Activated CD4-positive, alpha-beta memory T cell treated with anti-CD3 and anti-CD28 coated beads, Interleukin-2, amount 10 ng/mL, durations not matched to agents 7 days and 5 days (primary cell): ENCODE results near the gene WDSUB1. TPM values are rescaled to one million over a fixed set of nuclear protein-coding genes. Genes with fewer than 3 reads are reported as not detected.
A peak's percentile ranks its signal among the peaks of the same experiment; 100 is the strongest.

ENCODE experiments used
- CTCF ChIA-PET: fragments of 350-600 bp; sonication (Branson Sonifier 250); formaldehyde crosslinking; loops from one replicate; lab custom pipeline; 2021; ENCODE audit warnings: antibody characterized with exemption, inconsistent platforms; lab: Charles Lee
- POLR2A ChIA-PET: fragments of 350-600 bp; sonication (Branson Sonifier 250); formaldehyde crosslinking; loops from one replicate; lab custom pipeline; 2021; ENCODE audit warnings: antibody characterized with exemption; lab: Charles Lee
- DNase-seq: peaks from one replicate; pipeline ENCODE4 v3.0.0-alpha.2; 2020
- H3K27ac Mint-ChIP-seq: one replicate; pipeline ENCODE4 v1.8.0; 2021; ENCODE audit warnings: mild to moderate bottlenecking, mixed read lengths
- H3K27me3 Mint-ChIP-seq: one replicate; pipeline ENCODE4 v1.8.0; 2021; ENCODE audit warnings: mixed read lengths
- H3K36me3 Mint-ChIP-seq: one replicate; pipeline ENCODE4 v1.8.0; 2021; ENCODE audit warnings: low read depth, mixed read lengths
- H3K4me1 Mint-ChIP-seq: one replicate; pipeline ENCODE4 v1.8.0; 2021; ENCODE audit warnings: mixed read lengths
- H3K4me3 Mint-ChIP-seq: one replicate; pipeline ENCODE4 v1.8.0; 2021; ENCODE audit warnings: mild to moderate bottlenecking, mixed read lengths
- H3K9me3 Mint-ChIP-seq: one replicate; pipeline ENCODE4 v1.8.0; 2021; ENCODE audit warnings: mixed read lengths
- total RNA-seq, 2 experiments: library from RNA; stranded (reverse); gene quantifications; one replicate each; pipeline ENCODE4 v1.2.3, GENCODE V29; 2021

Gene WDSUB1
- total RNA-seq, 2 experiments from 2014 or later: 5.6 to 6.0 TPM

- DNase-seq: peak; percentile 97
- Mint-ChIP-seq H3K4me1 (peaks cover 23% of the 10 kb centered on the region), H3K27me3 (no peaks in the 10 kb centered on the region), H3K27ac (peak overlapping the region; percentile 52), H3K36me3 (peaks cover 3% of the 10 kb centered on the region), H3K4me3 (peak overlapping the region; percentile 78), H3K9me3 (no peaks in the 10 kb centered on the region)
- ChIA-PET POLR2A (interaction anchor here (0.8 to 4.1 kb wide), 5 partner anchors 10 to 426 kb away, joined by 3 to 24 read pairs (median 5); partner anchors contain the start of gene MARCHF7), CTCF (no interaction called here)
These were observed 372 bp upstream of the WDSUB1 start for GRCh38 chr2:159286709-159287441.

GRCh38 chr2:159285433-159285832, 1.1 kb downstream of the WDSUB1 start:
- Mint-ChIP-seq H3K27ac (no peak overlapping the region), H3K4me3 (peak overlapping the region; percentile 72), H3K36me3 (peaks cover 7% of the 10 kb centered on the region), H3K9me3 (no peaks in the 10 kb centered on the region), H3K27me3 (no peaks in the 10 kb centered on the region), H3K4me1 (peaks cover 18% of the 10 kb centered on the region)
- ChIA-PET POLR2A (interaction anchor here (0.6 to 4.1 kb wide), 3 partner anchors 9 to 427 kb away, joined by 3 to 24 read pairs (median 3); partner anchors contain the start of gene MARCHF7), CTCF (interaction anchor here (0.5 kb wide), 1 partner anchor 449 kb away, joined by 4 read pairs; no protein-coding TSS in a partner anchor)
- DNase-seq: no peak

GRCh38 chr2:159283529-159283928, 3.0 kb downstream of the WDSUB1 start:
- POLR2A ChIA-PET: interaction anchor here (1.4 kb wide), 1 partner anchor 429 kb away, joined by 6 read pairs; the partner anchor contains the start of gene MARCHF7
- no peaks in the 10 kb centered on the region for H3K9me3 Mint-ChIP-seq
- CTCF ChIA-PET: no interaction called here
- H3K27me3 Mint-ChIP-seq: no peaks in the 10 kb centered on the region
- peaks cover 13% of the 10 kb centered on the region for H3K4me1 Mint-ChIP-seq
- no peak for DNase-seq
- H3K36me3 Mint-ChIP-seq: peaks cover 12% of the 10 kb centered on the region
- H3K27ac Mint-ChIP-seq: no peak overlapping the region
- no peak overlapping the region for H3K4me3 Mint-ChIP-seq

- Mint-ChIP-seq H3K27me3 (no peaks in the 10 kb centered on the region), H3K4me1 (peaks cover 8% of the 10 kb centered on the region), H3K4me3 (no peak overlapping the region), H3K27ac (no peak overlapping the region), H3K9me3 (no peaks in the 10 kb centered on the region), H3K36me3 (peaks cover 14% of the 10 kb centered on the region)
- ChIA-PET POLR2A (no interaction called here), CTCF (interaction anchor here (0.7 kb wide), 2 partner anchors 25 to 162 kb away, joined by 3 read pairs; no protein-coding TSS in a partner anchor)
- no peak for DNase-seq
These were observed 5.5 kb downstream of the WDSUB1 start for GRCh38 chr2:159281002-159281401.

GRCh38 chr2:159279700-159280099, 6.8 kb downstream of the WDSUB1 start:
- no peaks in the 10 kb centered on the region for H3K27me3 Mint-ChIP-seq

GRCh38 chr2:159275111-159275510, 11.4 kb downstream of the WDSUB1 start:
- H3K36me3 Mint-ChIP-seq: peaks cover 20% of the 10 kb centered on the region
- no peak for DNase-seq
- H3K4me1 Mint-ChIP-seq: peaks cover 3% of the 10 kb centered on the region
- no peaks in the 10 kb centered on the region for H3K9me3 Mint-ChIP-seq
- no peak overlapping the region for H3K4me3 Mint-ChIP-seq
- H3K27ac Mint-ChIP-seq: no peak overlapping the region
- CTCF ChIA-PET: no interaction called here
- POLR2A ChIA-PET: no interaction called here
- H3K27me3 Mint-ChIP-seq: no peaks in the 10 kb centered on the region

More at GRCh38 chr2:159279700-159280099, 6.8 kb downstream of the WDSUB1 start:
- H3K27ac Mint-ChIP-seq: no peak overlapping the region
- CTCF ChIA-PET: no interaction called here
- H3K9me3 Mint-ChIP-seq: no peaks in the 10 kb centered on the region
- POLR2A ChIA-PET: no interaction called here
- no peak for DNase-seq
- peaks cover 3% of the 10 kb centered on the region for H3K4me1 Mint-ChIP-seq
- H3K4me3 Mint-ChIP-seq: no peak overlapping the region
- peaks cover 14% of the 10 kb centered on the region for H3K36me3 Mint-ChIP-seq

- H3K36me3 Mint-ChIP-seq: peaks cover 20% of the 10 kb centered on the region
These were observed 14.3 kb downstream of the WDSUB1 start for GRCh38 chr2:159272156-159272555.

GRCh38 chr2:159270744-159271379, 15.6 kb downstream of the WDSUB1 start:
- Mint-ChIP-seq H3K27me3 (no peaks in the 10 kb centered on the region), H3K36me3 (peaks cover 20% of the 10 kb centered on the region), H3K4me1 (peaks cover 3% of the 10 kb centered on the region), H3K4me3 (no peak overlapping the region), H3K27ac (no peak overlapping the region), H3K9me3 (no peaks in the 10 kb centered on the region)
- DNase-seq: no peak
- CTCF ChIA-PET: no interaction called here
- POLR2A ChIA-PET: interaction anchor here (1.5 kb wide), 1 partner anchor 15 kb away, joined by 3 read pairs; no protein-coding TSS in a partner anchor

More at GRCh38 chr2:159272156-159272555, 14.3 kb downstream of the WDSUB1 start:
- Mint-ChIP-seq H3K27me3 (no peaks in the 10 kb centered on the region), H3K4me1 (peaks cover 3% of the 10 kb centered on the region), H3K9me3 (no peaks in the 10 kb centered on the region), H3K27ac (no peak overlapping the region), H3K4me3 (no peak overlapping the region)
- CTCF ChIA-PET: no interaction called here
- no peak for DNase-seq
- POLR2A ChIA-PET: interaction anchor here (1.5 kb wide), 1 partner anchor 14 kb away, joined by 3 read pairs; no protein-coding TSS in a partner anchor

GRCh38 chr2:159267921-159268320, 18.6 kb downstream of the WDSUB1 start:
- Mint-ChIP-seq H3K27ac (no peak overlapping the region), H3K36me3 (peaks cover 20% of the 10 kb centered on the region), H3K4me3 (no peak overlapping the region), H3K9me3 (no peaks in the 10 kb centered on the region), H3K27me3 (no peaks in the 10 kb centered on the region), H3K4me1 (no peaks in the 10 kb centered on the region)
- ChIA-PET CTCF (no interaction called here), POLR2A (no interaction called here)
- no peak for DNase-seq

- no peak for DNase-seq
- no peaks in the 10 kb centered on the region for H3K27me3 Mint-ChIP-seq
- POLR2A ChIA-PET: no interaction called here
- no peak overlapping the region for H3K27ac Mint-ChIP-seq
- peaks cover 20% of the 10 kb centered on the region for H3K36me3 Mint-ChIP-seq
- no peak overlapping the region for H3K4me3 Mint-ChIP-seq
- CTCF ChIA-PET: no interaction called here
- H3K4me1 Mint-ChIP-seq: no peaks in the 10 kb centered on the region
- H3K9me3 Mint-ChIP-seq: no peaks in the 10 kb centered on the region
These were observed 19.9 kb downstream of the WDSUB1 start for GRCh38 chr2:159266554-159266953.

GRCh38 chr2:159265171-159265576, 21.3 kb downstream of the WDSUB1 start:
- Mint-ChIP-seq H3K27ac (no peak overlapping the region), H3K9me3 (no peaks in the 10 kb centered on the region), H3K36me3 (peaks cover 9% of the 10 kb centered on the region), H3K4me3 (no peak overlapping the region), H3K4me1 (no peaks in the 10 kb centered on the region), H3K27me3 (no peaks in the 10 kb centered on the region)
- no peak for DNase-seq
- ChIA-PET POLR2A (no interaction called here), CTCF (interaction anchor here (0.7 kb wide), 1 partner anchor 20 kb away, joined by 3 read pairs; no protein-coding TSS in a partner anchor)

- no peak overlapping the region for H3K27ac Mint-ChIP-seq
- DNase-seq: no peak
- no peaks in the 10 kb centered on the region for H3K27me3 Mint-ChIP-seq
- POLR2A ChIA-PET: no interaction called here
- H3K4me1 Mint-ChIP-seq: no peaks in the 10 kb centered on the region
- peaks cover 2% of the 10 kb centered on the region for H3K36me3 Mint-ChIP-seq
- H3K4me3 Mint-ChIP-seq: no peak overlapping the region
- H3K9me3 Mint-ChIP-seq: no peaks in the 10 kb centered on the region
- CTCF ChIA-PET: no interaction called here
These were observed 23.6 kb downstream of the WDSUB1 start for GRCh38 chr2:159262904-159263303.

- H3K36me3 Mint-ChIP-seq: peaks cover 2% of the 10 kb centered on the region
These were observed 24.3 kb downstream of the WDSUB1 start for GRCh38 chr2:159262226-159262625.

More at GRCh38 chr2:159262226-159262625, 24.3 kb downstream of the WDSUB1 start:
- H3K27me3 Mint-ChIP-seq: no peaks in the 10 kb centered on the region
- H3K4me1 Mint-ChIP-seq: no peaks in the 10 kb centered on the region
- no peaks in the 10 kb centered on the region for H3K9me3 Mint-ChIP-seq
- no peak overlapping the region for H3K4me3 Mint-ChIP-seq
- no peak for DNase-seq
- H3K27ac Mint-ChIP-seq: no peak overlapping the region
- ChIA-PET POLR2A (no interaction called here), CTCF (no interaction called here)
